Activated CD8-positive, alpha-beta T cell treated with anti-CD3 and anti-CD28 coated beads, Interleukin-2, amount 10 ng/mL, durations not matched to agents 7 days and 5 days (primary cell): ENCODE data around the gene INHA. TPM values are rescaled to one million over a fixed set of nuclear protein-coding genes. Genes with fewer than 3 reads are reported as not detected.

Experiments used
- ATAC-seq: fragments of 150-1000 bp; cut with Tn5 transposase; one replicate; pipeline ENCODE4 v1.10.0; 2021; ENCODE audit warnings: moderate library complexity
- CTCF ChIA-PET: fragments of 350-600 bp; sonication (Branson Sonifier 250); formaldehyde crosslinking; loops from one replicate; lab custom pipeline; 2021; ENCODE audit warnings: antibody characterized with exemption; lab: Charles Lee
- POLR2A ChIA-PET: fragments of 350-600 bp; sonication (Branson Sonifier 250); formaldehyde crosslinking; loops from one replicate; lab custom pipeline; 2021; ENCODE audit warnings: antibody characterized with exemption; lab: Charles Lee
- DNase-seq: peaks from one replicate; pipeline ENCODE4 v3.0.0-alpha.2; 2020
- H3K27ac Mint-ChIP-seq: one replicate; pipeline ENCODE4 v1.8.0; 2021; ENCODE audit warnings: mild to moderate bottlenecking, mixed read lengths
- H3K27me3 Mint-ChIP-seq: one replicate; pipeline ENCODE4 v1.8.0; 2021; ENCODE audit warnings: low read depth, mixed read lengths
- H3K36me3 Mint-ChIP-seq: one replicate; pipeline ENCODE4 v1.8.0; 2021; ENCODE audit warnings: low read depth, mixed read lengths
- H3K4me1 Mint-ChIP-seq: one replicate; pipeline ENCODE4 v1.8.0; 2021; ENCODE audit warnings: low read depth, mixed read lengths
- H3K4me3 Mint-ChIP-seq: one replicate; pipeline ENCODE4 v1.8.0; 2021; ENCODE audit warnings: mild to moderate bottlenecking, mixed read lengths
- H3K9me3 Mint-ChIP-seq: one replicate; pipeline ENCODE4 v1.8.0; 2022; ENCODE audit warnings: mixed read lengths; ENCODE audit not compliant: insufficient read depth
- total RNA-seq, 2 experiments: library from RNA; stranded (reverse); gene quantifications; one replicate each; pipeline ENCODE4 v1.2.3, GENCODE V29; 2021

Gene INHA
- total RNA-seq, 2 experiments from 2014 or later, result not detected

DNA sequence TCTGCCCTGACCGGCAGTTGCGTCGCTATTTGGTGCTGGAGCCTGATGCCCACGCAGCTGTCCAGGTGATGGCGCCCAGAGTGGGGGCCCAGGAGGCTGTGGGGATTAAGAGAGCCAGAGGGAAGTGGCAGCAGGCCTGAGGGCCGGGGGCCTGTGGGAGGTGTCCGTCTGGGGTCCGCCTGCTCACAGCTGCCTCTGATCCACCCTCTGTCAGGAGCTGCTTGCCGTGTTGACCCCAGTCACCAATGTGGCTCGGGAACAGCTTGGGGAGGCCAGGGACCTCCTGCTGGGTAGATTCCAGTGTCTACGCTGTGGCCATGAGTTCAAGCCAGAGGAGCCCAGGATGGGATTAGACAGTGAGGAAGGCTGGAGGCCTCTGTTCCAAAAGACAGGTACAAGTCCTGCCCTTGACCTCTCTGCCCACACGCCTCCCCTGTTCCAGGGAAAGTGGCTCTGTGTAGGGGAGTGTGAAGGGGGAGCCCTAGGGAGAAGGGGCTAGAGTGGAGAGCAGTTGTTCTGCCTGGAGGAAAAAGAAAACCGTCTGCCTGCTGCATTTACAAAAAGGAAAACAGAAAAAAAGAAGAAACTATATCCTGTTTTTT, 37.1 kb downstream of the INHA start:
- H3K36me3 Mint-ChIP-seq, result peaks cover 23% of the 10 kb centered on the region
- ChIA-PET POLR2A (no interaction called here), CTCF (no interaction called here)
- H3K4me3 Mint-ChIP-seq, result no peak overlapping the region
- H3K9me3 Mint-ChIP-seq, result no peaks in the 10 kb centered on the region
- H3K4me1 Mint-ChIP-seq, result peaks cover 21% of the 10 kb centered on the region
- DNase-seq, result no peak
- no peak for ATAC-seq
- no peaks in the 10 kb centered on the region for H3K27me3 Mint-ChIP-seq
- H3K27ac Mint-ChIP-seq, result no peak overlapping the region

DNA sequence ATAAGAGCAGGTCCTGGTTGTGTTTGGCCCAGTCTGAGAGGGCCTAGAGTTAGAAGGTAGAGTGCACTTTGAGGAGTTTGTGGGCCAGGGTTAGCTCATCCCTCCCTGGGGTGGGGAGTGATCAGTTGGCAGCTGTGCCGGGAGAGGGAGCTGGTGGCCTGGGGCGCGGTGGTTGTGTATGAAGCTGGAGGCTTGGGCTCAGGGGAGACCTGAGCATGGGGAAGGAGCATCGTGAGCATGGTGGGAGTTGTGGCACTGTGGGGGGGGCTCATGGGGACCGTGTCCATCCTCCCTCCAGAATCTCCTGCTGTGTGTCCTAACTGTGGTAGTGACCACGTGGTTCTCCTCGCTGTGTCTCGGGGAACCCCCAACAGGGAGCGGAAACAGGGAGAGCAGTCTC, 39.2 kb downstream of the INHA start:
- Mint-ChIP-seq H3K27ac (no peak overlapping the region), H3K27me3 (no peaks in the 10 kb centered on the region), H3K4me1 (peaks cover 21% of the 10 kb centered on the region), H3K4me3 (no peak overlapping the region), H3K36me3 (peaks cover 21% of the 10 kb centered on the region), H3K9me3 (no peaks in the 10 kb centered on the region)
- DNase-seq, result no peak
- ATAC-seq, result no peak
- POLR2A ChIA-PET, result no interaction called here
- CTCF ChIA-PET, result no interaction called here

DNA sequence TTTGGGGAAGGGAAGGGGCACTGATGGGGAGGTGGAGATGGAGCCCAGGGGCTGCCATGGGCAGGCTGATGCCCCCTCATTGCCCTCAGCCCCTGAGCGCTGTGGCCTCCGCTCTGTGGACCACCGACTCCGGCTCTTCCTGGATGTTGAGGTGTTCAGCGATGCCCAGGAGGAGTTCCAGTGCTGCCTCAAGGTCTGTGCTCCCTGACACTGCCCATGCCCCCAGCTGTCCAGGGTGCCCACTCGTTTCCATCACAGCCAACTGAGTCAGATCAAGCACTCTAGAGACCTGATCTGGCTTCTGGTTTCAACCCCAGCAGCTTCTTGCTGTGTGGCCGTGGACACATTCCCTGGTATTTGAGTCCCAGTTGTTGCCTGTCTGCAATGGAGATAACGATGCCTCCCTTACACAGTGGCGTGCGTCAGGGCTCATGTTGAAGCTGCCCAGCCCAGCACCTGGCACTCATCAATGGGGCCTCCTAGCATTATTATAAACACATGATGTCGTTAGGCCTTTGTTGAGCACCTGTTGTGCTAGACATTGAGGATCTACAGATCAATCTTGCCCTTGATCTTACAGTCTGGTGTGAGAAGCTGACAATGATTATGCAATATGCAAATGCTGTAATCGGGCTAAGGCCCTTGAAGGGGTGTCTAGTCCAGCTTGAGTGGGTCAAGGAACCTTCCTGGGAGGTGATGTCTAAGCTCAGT, 39.9 kb downstream of the INHA start:
- Mint-ChIP-seq H3K9me3 (no peaks in the 10 kb centered on the region), H3K27ac (no peak overlapping the region), H3K4me1 (peaks cover 21% of the 10 kb centered on the region), H3K27me3 (no peaks in the 10 kb centered on the region), H3K4me3 (no peak overlapping the region), H3K36me3 (peaks cover 20% of the 10 kb centered on the region)
- no peak for ATAC-seq
- POLR2A ChIA-PET, result no interaction called here
- CTCF ChIA-PET, result no interaction called here
- no peak for DNase-seq

DNA sequence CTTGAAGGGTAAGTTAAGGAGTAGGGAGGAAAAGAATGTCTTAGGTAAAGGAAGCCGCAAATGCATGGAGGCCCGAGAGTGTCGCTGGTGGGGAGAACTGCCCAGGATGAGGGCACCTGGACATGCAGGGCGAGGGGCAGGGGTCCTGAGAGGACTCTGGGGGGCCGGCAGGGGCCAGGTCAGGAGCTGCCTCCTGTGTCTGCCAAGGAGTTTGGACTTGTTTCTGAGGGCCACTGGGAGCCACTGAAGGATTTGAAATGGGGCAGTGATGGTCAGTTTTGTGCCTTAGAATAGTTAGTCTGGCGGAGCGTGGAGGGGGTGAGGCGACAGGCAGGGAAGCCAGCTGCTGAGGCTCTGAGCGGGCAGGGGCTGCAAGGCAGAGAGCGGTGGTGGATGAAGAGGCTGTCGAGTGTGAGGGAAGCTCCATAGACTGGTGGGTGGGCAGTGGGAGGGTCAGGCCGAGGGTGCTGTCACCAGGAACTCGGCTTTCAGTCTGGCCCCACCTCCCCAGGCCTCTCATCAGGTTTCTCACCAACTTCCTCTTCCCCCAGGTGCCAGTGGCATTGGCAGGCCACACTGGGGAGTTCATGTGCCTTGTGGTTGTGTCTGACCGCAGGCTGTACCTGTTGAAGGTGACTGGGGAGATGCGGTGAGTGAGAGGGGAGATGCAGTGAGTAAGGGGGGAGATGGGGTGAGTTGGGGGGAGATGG, 40.6 kb downstream of the INHA start:
- Mint-ChIP-seq H3K27ac (peak overlapping the region; percentile 15), H3K36me3 (peaks cover 18% of the 10 kb centered on the region), H3K4me3 (no peak overlapping the region), H3K4me1 (peaks cover 21% of the 10 kb centered on the region), H3K9me3 (no peaks in the 10 kb centered on the region), H3K27me3 (no peaks in the 10 kb centered on the region)
- ChIA-PET POLR2A (no interaction called here), CTCF (no interaction called here)
- DNase-seq (peak; percentile 49), ATAC-seq (peak; percentile 29)

DNA sequence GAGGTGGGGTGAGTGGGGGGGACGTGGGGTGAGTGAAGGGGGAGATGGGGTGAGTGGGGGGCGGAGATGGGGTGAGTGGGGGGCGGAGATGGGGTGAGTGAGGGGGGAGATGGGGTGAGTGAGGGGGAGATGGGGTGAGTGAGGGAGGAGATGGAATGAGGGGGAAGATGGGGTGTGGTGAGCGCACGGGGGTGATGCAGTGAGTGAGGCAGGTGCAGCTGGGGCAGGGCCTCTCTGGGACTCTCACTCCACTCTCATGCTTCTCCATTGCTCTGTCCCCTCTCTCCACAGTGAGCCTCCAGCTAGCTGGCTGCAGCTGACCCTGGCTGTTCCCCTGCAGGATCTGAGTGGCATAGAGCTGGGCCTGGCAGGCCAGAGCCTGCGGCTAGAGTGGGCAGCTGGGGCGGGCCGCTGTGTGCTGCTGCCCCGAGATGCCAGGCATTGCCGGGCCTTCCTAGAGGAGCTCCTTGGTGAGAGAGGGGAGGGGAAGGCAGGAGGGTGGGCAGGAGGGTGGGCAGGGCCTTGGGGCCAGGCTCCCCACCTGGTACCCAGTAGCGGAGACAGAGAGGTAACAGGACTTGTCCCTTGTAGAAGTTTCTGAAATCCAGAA, 41.5 kb downstream of the INHA start:
- ATAC-seq (no peak), DNase-seq (no peak)
- CTCF ChIA-PET, result no interaction called here
- Mint-ChIP-seq H3K4me1 (peaks cover 16% of the 10 kb centered on the region), H3K9me3 (no peaks in the 10 kb centered on the region), H3K36me3 (peaks cover 18% of the 10 kb centered on the region), H3K27me3 (no peaks in the 10 kb centered on the region), H3K4me3 (no peak overlapping the region), H3K27ac (no peak overlapping the region)
- POLR2A ChIA-PET, result no interaction called here

DNA sequence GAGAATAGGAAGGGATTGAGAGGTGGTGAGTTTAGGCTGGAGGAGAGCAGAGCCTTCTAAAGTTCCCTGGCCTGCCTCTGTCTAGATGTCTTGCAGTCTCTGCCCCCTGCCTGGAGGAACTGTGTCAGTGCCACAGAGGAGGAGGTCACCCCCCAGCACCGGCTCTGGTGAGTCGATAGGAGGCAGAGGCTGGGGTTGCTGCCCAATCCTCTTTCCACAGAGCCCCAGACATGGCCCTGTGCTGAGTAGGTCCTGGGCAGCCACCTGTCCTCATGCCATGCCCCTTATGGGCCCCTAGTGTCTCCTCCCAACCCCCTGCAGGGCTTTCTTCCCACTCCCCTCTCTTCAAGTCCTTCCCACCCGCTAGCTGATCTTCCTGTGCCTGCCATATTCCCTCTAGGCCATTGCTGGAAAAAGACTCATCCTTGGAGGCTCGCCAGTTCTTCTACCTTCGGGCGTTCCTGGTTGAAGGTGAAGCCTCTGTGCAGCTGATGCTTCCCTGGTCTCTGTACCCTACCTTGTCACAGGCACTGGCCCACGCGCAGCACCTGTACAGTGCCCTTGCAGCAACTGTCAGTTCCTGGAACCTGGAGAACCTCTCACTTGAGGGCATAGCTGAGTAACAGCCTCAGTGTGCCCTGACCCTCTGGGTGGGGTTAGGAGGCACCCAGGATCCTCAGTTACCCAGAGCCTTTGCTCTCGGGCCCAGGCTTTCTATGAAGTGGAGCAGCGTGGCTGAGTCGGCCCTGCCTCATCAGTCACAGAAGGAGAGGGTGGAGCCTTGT, 42.2 kb downstream of the INHA start:
- peaks cover 18% of the 10 kb centered on the region for H3K36me3 Mint-ChIP-seq
- no peaks in the 10 kb centered on the region for H3K27me3 Mint-ChIP-seq
- ATAC-seq (peak; percentile 11), DNase-seq (no peak)
- H3K4me3 Mint-ChIP-seq, result no peak overlapping the region
- H3K4me1 Mint-ChIP-seq, result peaks cover 16% of the 10 kb centered on the region
- H3K9me3 Mint-ChIP-seq, result no peaks in the 10 kb centered on the region
- CTCF ChIA-PET, result no interaction called here
- POLR2A ChIA-PET, result no interaction called here
- no peak overlapping the region for H3K27ac Mint-ChIP-seq

DNA sequence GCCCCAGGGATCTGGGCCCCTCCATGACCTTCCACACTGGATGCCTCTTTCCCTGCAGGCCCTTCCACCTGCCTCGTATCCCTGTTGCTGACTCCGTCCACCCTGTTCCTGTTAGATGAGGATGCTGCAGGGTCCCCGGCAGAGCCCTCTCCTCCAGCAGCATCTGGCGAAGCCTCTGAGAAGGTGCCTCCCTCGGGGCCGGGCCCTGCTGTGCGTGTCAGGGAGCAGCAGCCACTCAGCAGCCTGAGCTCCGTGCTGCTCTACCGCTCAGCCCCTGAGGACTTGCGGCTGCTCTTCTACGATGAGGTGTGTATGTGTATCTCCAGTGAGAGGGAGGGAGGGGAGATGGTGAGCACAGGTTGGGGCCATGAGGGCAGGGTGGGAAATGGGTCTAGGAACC, 42.9 kb downstream of the INHA start:
- H3K4me3 Mint-ChIP-seq, result no peak overlapping the region
- POLR2A ChIA-PET, result no interaction called here
- ATAC-seq, result no peak
- H3K27me3 Mint-ChIP-seq, result no peaks in the 10 kb centered on the region
- H3K27ac Mint-ChIP-seq, result no peak overlapping the region
- CTCF ChIA-PET, result no interaction called here
- no peak for DNase-seq
- H3K4me1 Mint-ChIP-seq, result peaks cover 16% of the 10 kb centered on the region
- no peaks in the 10 kb centered on the region for H3K9me3 Mint-ChIP-seq
- H3K36me3 Mint-ChIP-seq, result peaks cover 15% of the 10 kb centered on the region

DNA sequence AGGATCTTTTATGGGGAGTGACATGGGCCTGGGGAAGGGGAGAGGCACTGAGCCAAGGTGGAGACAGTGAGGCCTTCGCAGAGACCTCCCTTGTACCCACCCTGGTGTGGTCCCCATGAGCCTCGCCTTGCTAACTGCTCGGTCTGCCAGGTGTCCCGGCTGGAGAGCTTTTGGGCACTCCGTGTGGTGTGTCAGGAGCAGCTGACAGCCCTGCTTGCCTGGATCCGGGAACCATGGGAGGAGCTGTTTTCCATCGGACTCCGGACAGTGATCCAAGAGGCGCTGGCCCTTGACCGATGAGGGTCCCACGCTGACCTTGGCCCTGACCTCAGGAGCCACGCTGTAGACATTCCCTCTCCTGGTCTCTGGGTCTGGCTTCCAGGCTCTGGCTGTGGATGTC, 43.8 kb downstream of the INHA start:
- Mint-ChIP-seq H3K4me3 (no peak overlapping the region), H3K9me3 (no peaks in the 10 kb centered on the region), H3K36me3 (peaks cover 15% of the 10 kb centered on the region), H3K4me1 (peaks cover 16% of the 10 kb centered on the region), H3K27ac (no peak overlapping the region), H3K27me3 (peaks cover 4% of the 10 kb centered on the region)
- ATAC-seq (no peak), DNase-seq (no peak)
- CTCF ChIA-PET, result no interaction called here
- POLR2A ChIA-PET, result no interaction called here

DNA sequence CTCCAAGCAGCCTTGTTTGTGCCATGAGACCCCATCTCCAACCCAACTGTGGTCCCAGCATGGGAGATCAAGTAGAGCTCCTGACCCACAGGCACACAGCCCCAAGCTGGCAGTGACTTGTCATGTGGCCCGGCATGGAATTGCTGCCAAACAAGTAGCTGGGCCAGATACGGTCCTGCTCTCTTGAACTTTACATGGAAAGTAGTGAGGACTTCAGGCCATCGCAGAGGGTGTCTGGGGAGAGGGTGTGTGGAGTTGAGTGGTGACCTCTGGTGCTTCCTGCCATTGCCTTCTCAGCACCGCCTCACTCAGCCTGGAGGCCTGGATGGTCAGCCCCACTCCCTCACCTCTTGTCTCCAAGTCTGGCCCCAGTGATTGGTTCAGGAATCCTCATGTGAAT, 44.4 kb downstream of the INHA start:
- no peaks in the 10 kb centered on the region for H3K9me3 Mint-ChIP-seq
- H3K27me3 Mint-ChIP-seq, result peaks cover 10% of the 10 kb centered on the region
- H3K27ac Mint-ChIP-seq, result no peak overlapping the region
- ATAC-seq (no peak), DNase-seq (no peak)
- H3K4me3 Mint-ChIP-seq, result no peak overlapping the region
- peaks cover 11% of the 10 kb centered on the region for H3K36me3 Mint-ChIP-seq
- H3K4me1 Mint-ChIP-seq, result peaks cover 11% of the 10 kb centered on the region
- ChIA-PET POLR2A (no interaction called here), CTCF (no interaction called here)

DNA sequence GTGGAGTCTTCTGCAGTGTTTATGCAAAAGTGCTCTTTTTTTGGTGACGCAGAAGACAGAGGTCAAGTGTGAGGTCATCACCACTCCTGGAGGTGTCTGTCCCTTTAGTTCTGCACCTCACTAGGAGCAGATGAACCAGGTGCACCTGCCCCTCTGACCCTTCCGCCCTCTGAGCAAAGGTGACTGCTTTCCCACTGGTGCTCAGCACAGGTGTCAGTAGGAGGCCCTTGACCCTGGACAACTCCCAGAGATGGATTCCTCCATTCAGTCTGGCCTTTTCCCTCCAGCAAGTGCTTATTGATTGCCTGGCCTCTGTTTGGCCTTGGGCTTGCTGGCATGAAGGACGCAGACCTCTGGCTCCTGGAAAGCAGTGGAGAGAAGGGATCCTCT, 46.6 kb downstream of the INHA start:
- Mint-ChIP-seq H3K27me3 (peaks cover 20% of the 10 kb centered on the region), H3K9me3 (no peaks in the 10 kb centered on the region), H3K36me3 (peaks cover 9% of the 10 kb centered on the region), H3K4me3 (no peak overlapping the region), H3K27ac (no peak overlapping the region), H3K4me1 (no peaks in the 10 kb centered on the region)
- no peak for DNase-seq
- CTCF ChIA-PET, result interaction anchor here (0.7 to 1.1 kb wide), 2 partner anchors 23 to 24 kb away, joined by 3 read pairs; no protein-coding TSS in a partner anchor
- POLR2A ChIA-PET, result no interaction called here
- no peak for ATAC-seq

DNA sequence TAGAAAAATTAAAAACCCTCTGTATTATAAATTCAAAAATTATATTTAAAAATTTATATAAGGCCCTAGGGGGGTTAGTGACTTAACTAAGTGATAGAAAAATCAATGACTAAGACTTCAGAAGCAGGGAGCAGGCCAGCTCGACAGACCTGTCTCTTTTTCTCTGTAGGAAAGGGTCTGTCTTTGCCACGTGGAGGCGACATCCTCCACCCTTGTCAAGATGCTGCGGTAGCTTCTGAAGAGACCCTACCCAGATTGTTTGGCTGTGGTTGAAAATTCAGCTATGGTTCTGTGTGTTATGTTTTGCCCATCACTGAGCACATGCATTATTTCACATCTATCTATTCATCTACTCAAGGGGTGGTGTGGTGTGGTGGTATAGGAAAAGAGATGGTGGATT, 47.1 kb downstream of the INHA start:
- peaks cover 9% of the 10 kb centered on the region for H3K36me3 Mint-ChIP-seq
- no peaks in the 10 kb centered on the region for H3K4me1 Mint-ChIP-seq
- H3K9me3 Mint-ChIP-seq, result no peaks in the 10 kb centered on the region
- no peak overlapping the region for H3K4me3 Mint-ChIP-seq
- peaks cover 25% of the 10 kb centered on the region for H3K27me3 Mint-ChIP-seq
- H3K27ac Mint-ChIP-seq, result no peak overlapping the region
- DNase-seq, result no peak
- ATAC-seq, result no peak
- ChIA-PET POLR2A (no interaction called here), CTCF (interaction anchor here (0.7 to 1.1 kb wide), 2 partner anchors 22 to 24 kb away, joined by 3 read pairs; no protein-coding TSS in a partner anchor)
